MM.1S (cell line): ENCODE measurements around the gene CLINT1.

ENCODE experiments used
- CTCF ChIP-seq: fragments of 300-600 bp; sonication (generic); IDR thresholded peaks from 2 replicates; pipeline ENCODE4 v1.5.1; 2016; ENCODE audit warnings: antibody characterized with exemption, low read length, mixed read lengths
- EZH2 ChIP-seq: fragments of 300-600 bp; sonication (generic); optimal IDR thresholded peaks from 2 replicates; pipeline ENCODE3; 2017; ENCODE audit warnings: low read depth, mild to moderate bottlenecking, antibody characterized with exemption, low read length, mixed read lengths
- EZH2phosphoT487 ChIP-seq: fragments of 300-600 bp; sonication (generic); IDR thresholded peaks from 2 replicates; pipeline ENCODE4 v1.6.1; 2018; ENCODE audit warnings: antibody characterized with exemption, low read length

GRCh38 chr5:157892974-157893373 lies 34.0 kb upstream of the CLINT1 start:
- TF ChIP-seq CTCF (no peak), EZH2 (no peak), EZH2phosphoT487 (no peak)
